Cerebellar nuclear complex (tissue), 1 donor: Measurements from ENCODE around the gene KPNA2.
"Not testable (repeated sequence)": the region's sequence is repeated elsewhere in the genome, so short reads cannot be mapped to it uniquely, and the experiment has no call there.

Experiments used
- DNase-seq, 2 experiments: peaks; one replicate each; lab custom pipeline; 2025; lab: John Stamatoyannopoulos, UW

KPNA2 gene

DNA sequence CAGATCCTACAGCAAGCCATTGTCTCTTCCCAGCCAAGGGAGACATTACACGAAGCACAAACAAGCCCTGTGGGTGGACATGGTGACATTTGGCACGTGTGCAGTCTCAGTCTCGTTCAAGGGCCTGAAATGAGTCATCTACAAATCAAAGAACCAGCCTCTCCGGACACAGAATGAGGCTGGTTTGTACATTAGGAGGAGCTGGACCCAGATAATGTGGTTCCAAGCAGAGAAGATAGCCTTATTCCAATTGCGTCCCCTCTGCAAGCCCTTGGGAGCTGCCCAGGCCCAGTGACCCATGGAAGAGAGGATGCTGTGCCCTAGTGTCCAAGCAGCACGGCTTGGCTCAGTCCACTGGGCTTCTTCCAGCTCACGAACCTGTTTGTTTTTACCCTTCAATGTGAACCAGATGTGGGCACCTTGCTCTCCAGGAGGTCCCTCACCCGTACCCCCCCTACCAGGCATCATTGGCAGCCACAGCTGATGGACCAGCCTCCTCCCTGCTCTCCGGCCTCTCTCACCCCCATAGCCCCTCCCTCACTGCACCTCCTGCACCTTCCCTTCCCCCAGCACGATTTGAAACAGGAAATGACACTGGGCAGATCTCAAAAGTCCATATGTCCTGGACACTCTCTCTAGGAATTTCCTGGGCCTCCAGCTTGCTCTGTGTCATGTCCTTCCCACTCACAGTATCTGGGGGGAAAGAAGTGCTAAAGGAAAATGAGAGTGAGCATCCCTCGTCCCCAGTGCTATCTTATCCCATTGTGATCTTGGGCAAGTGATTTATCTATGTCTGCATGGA, 26.2 kb downstream of the KPNA2 start:
- no peak for DNase-seq

DNA sequence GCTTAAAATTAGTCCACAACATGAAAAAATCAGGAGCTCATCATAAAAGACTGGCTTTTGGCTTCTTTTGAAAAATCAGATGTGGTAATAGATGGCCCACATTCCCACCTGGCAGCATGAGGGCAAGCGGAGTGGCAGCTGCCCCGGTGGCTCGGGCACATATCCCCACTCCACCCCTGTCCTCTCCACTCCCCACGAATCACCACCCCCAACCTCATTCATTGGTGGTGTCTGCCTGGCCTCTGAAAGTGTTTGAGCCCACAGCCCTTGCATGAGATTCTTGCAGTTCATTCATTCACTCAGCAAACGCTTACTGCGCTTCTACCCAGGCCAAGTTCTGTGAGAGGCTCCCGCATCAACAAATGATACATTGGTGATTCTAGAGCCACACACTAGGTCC, 29.8 kb downstream of the KPNA2 start:
- DNase-seq: not testable (repeated sequence)

DNA sequence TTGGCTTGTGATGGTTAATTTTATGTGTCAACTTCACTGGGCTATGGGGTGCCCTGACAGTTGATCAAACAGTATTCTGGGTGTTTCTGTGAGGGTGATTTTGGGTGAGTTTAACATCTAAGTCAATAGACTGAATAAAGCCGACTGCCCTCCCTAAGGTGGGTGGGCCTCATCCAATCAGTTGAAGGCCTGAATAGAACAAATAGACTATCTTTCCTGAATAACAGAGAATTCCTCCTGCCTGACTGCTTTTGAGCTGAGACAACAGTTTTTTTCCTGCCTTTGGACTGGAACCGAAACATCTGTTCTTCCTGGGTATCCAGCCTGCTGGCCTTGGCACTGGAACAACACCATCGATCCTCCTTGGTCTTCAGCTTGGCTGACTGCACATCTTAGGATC, 33.0 kb downstream of the KPNA2 start:
- not testable (repeated sequence) for DNase-seq

DNA sequence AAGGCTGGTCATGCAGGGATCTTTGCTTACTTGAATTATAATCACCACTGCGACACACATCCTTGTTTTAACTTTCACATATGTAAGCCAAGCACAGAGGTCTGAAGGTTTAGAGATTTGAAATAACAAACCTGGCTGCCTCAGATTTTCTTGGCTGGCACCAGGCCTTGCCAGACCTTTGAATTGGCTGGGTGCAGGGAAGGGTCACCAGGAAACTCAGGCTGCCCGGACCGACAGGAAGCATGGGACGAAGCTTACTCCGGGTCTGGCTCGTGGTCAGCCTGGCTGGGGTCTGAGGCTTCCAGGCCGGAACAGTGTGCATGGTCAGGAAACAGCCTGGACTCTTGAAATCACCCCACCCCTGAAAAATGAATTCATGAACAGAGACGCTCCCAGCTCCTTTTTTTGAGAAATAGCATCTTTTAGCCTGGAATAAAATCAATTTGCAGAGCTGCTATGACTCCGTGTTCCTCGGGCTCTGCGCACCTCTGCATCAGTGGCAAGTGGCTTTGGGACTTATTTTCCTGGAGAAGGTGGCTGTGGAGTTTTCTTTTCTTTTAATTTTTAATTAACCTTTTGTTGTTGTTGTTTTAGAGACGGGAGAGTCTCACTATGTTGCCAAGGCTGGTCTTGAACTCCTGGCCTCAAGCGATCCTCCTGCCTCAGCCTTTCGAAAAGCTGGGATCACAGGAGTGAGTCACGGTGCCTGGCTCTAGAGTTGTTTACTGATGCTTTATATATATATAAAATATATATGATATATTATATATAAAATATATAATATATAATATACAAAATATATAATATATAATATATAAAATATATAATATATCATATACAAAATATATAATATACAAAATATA, 35.3 kb downstream of the KPNA2 start:
- not testable (repeated sequence) for DNase-seq

DNA sequence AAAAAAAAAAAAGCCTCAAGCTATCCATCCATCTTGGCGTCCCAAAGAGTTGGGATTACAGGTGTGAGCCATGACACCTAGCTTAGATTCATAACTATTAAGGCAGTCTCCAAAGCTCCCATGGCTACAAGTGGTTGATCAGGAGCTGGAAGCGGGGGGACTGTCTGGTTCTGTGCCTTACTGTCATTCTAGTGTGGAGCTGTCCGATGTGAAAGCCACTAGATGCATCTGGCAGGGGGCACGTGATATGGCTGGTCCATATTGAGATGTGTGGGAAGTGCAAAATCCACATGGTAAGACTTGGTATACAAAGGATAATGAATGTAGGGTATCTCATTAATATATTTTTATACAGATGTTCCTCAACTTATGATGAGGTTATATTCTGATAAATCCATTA, 38.7 kb downstream of the KPNA2 start:
- DNase-seq: no peak

DNA sequence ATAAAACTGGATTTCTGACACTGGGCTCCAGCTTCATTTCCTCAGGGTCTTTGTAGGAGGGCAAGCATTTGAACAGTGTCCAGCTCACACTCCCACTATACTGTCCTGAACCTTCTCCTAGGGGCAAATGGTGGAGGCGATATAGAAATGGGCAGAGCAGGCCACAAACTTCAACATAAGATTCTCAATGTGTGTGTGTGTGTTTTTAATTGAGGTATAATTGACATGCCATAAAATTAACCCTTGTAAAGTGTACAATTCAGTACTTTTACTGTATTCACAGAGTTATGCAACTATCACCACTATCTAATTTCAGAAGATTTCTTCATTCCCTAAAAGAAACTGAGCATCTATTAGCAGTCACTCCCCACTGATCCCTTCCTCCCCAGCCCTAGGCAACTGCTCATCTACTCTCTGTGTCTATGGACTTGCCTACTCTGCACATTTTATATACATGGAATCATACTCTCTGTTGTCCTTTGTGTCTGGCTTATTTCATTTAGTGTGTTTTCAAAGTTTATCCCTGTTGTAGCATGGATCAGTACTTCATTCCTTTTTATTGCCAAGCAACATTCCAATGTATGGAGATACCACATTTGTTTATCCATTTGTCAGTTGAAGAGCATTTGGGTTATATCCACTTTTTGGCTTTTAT, 40.5 kb downstream of the KPNA2 start:
- DNase-seq: not testable (repeated sequence)

DNA sequence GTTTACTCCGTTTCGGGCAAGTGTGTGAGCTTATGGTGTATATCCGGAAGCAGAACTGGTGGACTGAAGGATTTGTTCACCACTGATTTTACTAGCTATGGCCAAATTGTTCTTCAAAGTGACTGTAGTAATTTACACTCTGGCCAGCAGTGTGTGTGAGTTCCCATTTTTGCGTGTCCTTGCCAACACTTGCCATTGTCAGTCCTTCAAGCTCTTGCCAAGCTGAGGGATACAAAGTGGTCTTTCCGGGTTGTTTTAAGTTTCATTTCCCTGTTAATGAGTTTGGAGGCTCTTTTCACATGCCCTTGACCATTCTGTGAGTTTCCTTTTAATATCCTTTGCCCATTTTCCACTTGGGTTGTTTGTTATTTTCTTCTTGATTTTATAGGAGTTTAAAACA, 42.0 kb downstream of the KPNA2 start:
- not testable (repeated sequence) for DNase-seq

DNA sequence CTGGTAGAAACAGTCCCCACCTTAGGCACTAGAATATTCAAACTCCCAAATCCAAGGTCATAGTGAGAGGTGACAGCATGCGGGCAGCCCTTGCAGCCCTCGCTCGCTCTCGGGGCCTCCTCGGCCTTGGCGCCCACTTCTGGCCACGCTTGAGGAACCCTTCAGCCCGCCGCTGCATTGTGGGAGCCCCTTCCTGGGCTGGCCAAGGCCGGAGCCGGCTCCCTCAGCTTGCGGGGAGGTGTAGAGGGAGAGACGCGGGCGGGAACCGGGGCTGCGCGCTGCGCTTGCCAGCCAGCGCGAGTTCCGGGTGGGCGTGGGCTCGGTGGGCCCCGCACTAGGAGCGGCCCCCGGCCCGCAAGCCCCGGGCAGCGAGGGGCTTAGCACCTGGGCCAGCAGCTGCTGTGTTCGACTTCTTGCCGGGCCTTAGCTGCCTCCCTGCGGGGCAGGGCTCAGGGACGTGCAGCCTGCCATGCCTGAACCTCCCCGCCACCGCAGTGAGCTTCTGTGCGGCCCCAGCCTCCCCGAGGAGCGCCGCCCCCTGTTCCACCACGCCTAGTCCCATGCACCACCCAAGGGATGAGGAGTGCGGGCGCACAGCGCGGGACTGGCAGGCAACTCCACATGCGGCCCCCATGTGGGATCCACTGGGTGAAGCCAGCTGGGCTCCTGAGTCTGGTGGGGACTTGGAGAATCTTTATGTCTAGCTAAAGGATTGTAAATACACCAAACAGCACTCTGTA, 45.0 kb downstream of the KPNA2 start:
- no peak for DNase-seq

DNA sequence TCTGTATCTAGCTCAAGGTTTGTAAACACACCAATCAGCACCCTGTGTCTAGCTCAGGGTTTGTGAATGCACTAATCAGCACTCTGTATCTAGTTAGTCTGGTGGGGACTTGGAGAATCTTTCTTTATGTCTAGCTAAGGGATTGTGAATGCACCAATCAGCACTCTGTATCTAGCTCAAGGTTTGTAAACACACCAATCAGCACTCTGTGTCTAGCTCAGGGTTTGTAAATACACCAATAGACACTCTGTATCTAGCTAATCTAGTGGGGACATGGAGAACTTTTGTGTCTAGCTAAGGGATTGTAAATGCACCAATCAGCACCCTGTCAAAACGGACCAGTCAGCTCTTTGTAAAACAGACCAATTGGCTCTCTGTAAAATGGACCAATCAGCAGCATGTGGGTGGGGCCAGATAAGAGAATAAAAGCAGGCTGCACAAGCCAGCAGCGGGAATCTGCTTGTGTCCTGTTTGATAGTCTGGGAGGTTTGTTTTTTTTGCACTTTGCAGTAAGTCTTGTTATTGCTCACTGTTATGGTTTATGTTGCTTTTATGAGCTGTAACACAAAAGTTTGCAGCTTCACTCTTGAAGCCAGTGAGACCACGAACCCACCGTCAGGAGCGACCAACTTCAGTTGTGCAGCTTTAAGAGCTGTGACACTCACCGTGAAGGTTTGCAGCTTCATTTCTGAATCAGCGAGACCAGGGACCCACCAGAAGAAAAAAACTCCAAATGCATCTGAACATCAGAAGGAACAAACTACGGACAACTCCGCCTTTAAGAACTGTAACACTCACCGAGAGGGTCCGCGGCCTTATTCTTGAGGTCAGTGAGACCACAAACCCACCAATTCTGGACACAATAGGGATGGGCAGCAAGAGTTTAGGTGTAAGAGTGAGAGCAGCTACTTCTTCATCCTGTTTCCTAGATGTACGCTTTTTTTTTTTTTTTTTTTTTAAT, 46.0 kb downstream of the KPNA2 start:
- not testable (repeated sequence) for DNase-seq

DNA sequence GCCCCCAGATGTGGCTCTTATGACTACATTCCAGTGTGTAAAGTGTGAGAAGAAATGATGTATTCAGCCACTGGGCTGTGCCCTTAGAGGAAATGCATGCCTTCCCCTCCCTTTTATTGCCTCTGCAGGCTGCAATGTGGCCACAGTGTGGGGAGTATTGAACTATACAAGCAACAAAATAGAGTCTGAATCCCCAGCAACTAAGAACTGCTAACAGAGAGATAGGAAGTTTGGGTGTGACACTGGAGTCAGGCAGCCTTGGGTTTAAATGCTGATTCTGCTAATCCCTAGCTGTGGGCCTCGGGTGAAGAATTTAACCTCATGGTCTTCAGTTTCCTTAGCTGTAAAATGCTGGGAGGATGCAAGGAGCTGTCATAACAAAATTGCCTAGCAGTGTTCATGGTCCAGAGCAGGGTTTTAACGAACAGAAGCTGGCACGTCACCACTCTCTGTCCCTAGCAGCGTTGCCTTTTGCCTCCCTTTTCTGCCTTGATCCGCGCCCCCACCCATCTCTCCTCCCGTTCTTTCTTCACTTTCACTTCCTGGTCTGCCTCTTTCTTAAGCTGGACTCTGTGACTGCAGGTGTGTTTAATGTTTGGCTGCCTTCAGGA, 50.3 kb downstream of the KPNA2 start:
- DNase-seq: no peak

DNA sequence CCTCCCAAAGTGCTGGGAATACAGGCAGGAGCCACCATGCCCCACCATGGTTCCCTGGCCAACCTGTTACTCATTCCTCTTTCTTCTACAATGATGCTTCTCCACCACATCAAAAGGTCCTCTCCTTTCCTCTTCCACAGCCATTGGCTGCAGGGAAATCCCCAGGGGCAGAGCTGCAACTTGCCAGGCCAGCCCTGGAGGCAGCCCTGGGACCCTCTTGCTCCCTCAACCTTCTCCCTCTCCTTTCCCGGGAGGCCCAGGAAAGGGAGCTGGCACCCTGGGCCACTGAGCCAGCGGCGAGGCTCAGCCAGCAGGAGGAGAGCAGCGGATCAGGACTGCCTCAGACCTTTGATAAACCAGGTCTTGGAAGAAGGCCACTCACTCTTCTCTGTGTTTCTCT, 51.1 kb downstream of the KPNA2 start:
- DNase-seq: not testable (repeated sequence)

DNA sequence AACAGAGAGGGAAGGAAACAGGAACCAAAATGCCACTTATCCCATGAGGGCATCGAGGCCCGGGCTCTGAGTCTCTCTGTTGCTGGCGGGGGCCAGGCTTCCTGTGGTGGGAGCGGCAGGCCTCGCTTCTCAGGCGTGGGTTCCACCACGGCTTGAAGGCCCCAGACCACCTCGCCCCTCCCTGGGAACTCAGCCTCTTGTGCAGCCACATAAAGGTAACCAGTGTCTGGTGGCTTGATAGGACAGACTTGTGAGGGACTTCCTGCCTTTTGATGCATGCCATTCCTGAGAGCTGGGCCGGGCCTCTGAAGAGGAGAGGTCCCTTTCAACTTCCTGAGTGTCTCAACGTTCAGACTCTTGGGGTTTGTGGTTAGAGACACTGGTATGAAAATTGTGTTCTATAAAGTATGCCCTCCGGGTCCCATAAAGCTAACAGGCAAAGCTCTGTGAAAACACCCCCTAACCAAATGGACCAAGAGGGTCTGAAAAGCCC, 51.6 kb downstream of the KPNA2 start:
- DNase-seq: not testable (repeated sequence)

DNA sequence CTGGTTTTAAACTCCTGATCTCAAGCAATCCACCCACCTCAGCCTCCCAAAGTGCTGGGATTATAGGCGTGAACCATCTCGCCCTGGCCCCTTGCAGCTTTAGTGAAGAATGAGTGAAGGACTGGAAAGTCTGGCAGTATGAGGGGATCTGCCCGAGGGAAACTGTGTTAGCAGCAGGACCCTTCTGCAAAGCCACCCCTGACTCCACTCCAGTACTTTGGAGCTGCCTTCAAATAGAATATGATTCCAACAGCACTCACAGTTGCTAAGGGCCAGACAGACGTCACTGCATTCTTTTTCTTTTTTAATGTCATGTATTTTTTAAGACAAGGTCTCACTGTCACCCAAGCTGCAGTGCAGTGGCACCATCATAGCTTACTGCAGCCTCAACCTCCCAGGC, 52.3 kb downstream of the KPNA2 start:
- DNase-seq: no peak

DNA sequence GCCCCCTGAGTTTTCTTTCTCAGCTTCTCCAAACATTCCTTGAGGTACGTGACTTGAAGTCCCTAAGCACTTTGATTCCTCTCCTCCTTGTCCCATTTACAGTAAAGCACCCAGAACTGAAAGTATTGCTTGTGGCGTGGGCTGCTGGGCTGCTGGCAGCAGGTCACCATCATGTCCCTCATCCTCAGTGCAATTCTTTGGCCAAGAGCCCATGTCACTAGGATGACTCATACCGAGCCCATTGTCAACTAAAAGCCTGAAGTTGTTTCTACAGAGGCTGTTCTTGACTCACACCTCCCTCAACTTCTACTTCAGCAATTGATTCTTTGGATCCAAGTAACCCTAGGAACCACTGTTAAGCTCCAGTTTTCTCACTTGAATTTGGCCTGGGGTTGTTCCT, 54.3 kb downstream of the KPNA2 start:
- no peak for DNase-seq

DNA sequence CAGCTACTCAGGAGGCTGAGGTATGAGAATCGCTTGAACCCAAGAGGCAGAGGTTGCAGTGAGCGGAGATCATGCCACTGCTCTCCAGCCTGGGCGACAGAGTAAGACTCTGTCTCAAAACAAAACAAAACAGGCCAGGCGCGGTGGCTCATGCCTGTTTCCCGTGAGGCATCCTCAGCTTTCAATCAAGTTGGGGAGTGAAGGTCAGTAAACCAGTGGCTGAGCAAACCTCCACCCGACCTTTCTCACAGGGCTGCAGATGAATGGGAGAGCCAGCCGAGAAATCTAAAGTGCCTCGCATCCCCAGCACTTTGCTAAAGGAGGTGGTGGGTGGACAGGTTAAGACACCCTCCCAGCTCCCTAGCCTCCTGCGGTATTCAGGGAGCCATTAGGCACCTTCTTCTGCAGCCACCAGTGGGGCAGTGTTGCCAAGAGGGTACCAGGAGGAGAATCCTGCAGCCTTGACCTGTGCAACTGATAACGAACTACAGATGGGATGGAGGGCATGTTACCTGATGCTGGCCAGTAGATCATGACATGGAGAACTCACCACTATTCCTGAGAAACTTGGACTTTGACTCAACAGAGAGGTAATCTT, 59.0 kb downstream of the KPNA2 start:
- no peak for DNase-seq

DNA sequence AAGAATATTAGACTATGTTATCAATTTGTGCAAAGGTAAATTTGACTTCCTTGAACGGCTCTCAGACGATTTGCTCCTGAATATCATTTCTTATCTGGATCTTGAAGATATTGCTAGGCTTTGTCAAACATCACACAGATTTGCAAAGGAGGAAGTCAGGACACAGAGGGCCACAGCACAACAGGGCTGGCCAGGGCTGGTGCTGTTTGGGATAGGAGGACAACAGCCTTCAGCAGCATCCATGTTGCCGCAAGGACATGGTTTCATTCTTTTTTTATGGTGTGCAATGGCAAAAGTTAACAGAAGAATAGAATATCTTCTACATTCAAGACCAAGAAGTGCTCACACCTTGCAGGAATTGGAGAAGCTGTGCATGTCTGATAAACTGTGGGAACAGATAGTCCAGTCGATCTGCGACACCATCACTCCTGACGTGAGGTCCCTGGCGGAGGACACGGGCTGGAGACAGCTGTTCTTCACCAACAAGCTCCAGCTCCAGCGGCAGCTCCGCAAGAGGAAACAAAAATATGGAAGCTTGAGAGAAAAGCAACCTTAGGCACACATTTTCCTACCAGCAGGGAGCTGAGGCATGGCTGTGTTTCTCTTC, 59.8 kb downstream of the KPNA2 start:
- no peak for DNase-seq

DNA sequence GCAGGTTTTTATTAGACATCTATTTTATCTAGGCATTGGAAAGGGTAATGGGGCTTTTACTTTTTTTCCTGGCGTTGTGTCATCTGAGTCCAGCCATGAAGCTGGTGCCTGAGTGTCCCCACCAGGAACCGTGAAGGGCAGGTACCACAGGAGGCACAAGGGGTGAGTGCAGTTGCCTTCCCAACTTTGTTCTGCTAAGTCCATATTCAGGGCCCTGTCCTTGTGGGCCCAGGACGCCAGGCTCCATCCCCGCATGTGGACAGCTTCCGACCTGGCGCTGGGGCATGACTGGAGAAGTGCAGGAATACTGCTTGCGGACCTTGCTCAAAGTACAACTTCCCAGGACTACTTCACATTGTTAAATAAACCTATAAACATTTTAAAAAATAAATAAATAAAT, 60.6 kb downstream of the KPNA2 start:
- no peak for DNase-seq
